Activated CD8-positive, alpha-beta memory T cell treated with anti-CD3 and anti-CD28 coated beads for 48 hours (primary cell): ENCODE results near the gene UBE2C.

Experiments used
- DNase-seq, 3 experiments: peaks; one replicate each; pipeline ENCODE4 v3.0.0-alpha.2; 2020; ENCODE audit warnings: low read depth in 2 of 3, low spot score in 2 of 3

Gene UBE2C

DNA sequence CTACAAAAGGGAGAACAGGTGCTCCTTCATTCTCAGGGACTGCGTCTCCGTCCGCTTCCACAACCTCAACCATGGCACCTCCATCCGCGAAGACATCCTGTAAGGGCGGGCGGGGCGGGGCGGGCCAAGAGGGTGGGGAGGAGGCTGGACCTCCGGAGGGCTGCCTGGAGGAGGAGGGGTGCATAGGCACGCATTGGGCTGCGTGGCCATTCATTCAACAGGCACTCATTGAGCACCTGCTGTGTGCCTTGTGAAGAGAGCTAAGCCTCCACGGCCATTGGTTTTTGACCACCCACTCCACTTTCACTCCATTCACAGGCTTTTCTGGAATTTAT lies 45.4 kb downstream of the UBE2C start:
- DNase-seq: peak in 1 of 3 experiments; percentile 5

GRCh38 chr20:45859916-45860315 lies 47.5 kb downstream of the UBE2C start:
- no peak for DNase-seq

DNA sequence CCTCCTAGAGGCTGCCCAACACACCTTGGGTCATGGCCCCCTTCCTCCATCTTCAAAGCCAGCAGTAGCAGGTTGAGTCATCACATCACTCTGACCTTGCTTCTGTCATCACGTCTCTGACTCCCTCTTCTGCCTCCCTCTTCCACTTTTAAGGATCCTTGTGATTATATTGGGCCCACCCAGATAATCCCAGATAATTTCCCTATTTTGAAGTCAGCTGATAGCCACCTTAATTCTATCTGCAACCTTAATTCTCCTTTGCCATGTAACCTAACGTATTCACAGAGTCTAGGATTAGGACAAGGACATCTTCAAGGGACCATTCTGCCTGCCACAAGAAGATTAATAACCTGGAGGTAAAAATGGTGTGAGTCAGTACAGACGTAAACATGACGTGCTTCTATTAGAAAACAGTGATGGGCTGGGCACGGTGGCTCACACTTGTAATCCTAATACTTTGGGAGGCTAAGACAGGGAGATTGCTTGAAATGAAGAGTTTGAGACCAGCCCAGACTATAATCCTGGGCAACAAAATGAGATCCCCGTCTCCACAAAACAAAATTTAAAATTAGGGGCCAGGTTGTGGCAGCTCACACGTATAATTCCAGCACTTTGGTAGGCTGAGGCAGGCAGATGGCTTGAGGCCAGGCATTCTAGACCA lies 48.2 kb downstream of the UBE2C start:
- no peak for DNase-seq

GRCh38 chr20:45861221-45862075 lies 49.0 kb downstream of the UBE2C start:
- no peak for DNase-seq

DNA sequence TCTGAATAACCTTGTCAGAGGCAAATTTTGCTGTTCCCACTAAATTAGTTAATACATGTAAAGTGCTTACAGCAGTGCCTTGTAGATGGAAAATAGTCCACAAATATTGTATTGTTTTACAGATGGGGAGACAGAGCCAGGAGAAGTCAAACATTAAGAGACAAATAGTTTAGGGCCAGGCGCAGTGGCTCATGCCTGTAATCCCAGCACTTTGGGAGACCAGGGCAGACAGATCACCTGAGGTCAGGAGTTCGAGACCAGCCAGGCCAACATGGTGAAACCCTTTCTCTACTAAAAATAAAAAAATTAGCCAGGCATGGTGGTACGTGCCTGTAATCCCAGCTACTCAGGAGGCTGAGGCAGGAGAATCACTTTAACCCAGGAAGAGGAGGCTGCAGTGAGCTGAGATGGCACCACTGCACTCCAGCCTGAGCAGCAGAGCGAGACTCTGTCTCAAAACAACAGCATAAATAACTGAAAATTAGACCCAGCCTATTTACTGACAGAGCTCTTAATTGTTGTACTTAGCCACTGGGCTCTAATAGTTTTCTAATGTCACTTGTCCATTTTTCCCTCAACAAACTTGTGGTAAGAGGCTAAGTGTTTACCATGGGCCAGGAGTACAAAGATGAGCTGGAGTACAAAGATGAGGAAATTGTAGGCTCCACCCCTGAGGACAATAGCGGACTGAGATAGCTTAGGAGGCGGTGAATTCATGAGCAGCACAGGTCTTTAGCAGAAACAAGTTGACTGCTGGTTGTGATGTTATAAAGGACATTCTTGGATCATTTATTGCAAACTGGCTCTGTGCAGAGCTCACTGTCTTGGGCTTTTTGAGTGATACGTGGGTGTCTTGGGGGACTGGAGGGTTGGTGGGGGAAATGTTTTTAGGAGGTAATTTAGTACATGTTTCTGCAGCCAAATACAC lies 51.4 kb downstream of the UBE2C start:
- DNase-seq: no peak

- no peak for DNase-seq
These were observed 54.0 kb downstream of the UBE2C start for GRCh38 chr20:45866454-45866853.
